Renal pelvis (tissue), 12 donors: ENCODE measurements around the gene IFIT5. TPM values are rescaled to one million over a fixed set of nuclear protein-coding genes. Genes with fewer than 3 reads are reported as not detected.

Source experiments
- DNase-seq: peaks from one replicate; pipeline ENCODE4 v3.0.0-alpha.2; 2013
- long read RNA-seq, 16 experiments: transcript quantifications; one replicate each; lab custom pipeline, GENCODE V29; 2026
- polyA plus RNA-seq, 3 donors: library from polyadenylated mRNA; unstranded; fragments of 120-200 nt; gene quantifications; one replicate each; pipeline ENCODE4 v1.2.1, GENCODE V29; 2013; ENCODE audit not compliant: insufficient read length in 3 of 3

The IFIT5 gene, protein sequence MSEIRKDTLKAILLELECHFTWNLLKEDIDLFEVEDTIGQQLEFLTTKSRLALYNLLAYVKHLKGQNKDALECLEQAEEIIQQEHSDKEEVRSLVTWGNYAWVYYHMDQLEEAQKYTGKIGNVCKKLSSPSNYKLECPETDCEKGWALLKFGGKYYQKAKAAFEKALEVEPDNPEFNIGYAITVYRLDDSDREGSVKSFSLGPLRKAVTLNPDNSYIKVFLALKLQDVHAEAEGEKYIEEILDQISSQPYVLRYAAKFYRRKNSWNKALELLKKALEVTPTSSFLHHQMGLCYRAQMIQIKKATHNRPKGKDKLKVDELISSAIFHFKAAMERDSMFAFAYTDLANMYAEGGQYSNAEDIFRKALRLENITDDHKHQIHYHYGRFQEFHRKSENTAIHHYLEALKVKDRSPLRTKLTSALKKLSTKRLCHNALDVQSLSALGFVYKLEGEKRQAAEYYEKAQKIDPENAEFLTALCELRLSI
- polyA plus RNA-seq: 10 to 100 TPM; 14.4 to 17.4 (median 15.6) TPM
- long read RNA-seq, donor 1, full-length matches to known transcripts: 1 of 1 reads
- long read RNA-seq, donor 1, partial matches to known transcripts: 0 of 1 reads
- long read RNA-seq, donor 1, other reads (novel, unspliced or antisense): 0 of 1 reads
- long read RNA-seq, donor 2, full-length matches to known transcripts: 13 of 13 reads
- long read RNA-seq, donor 2, partial matches to known transcripts: 0 of 13 reads
- long read RNA-seq, donor 2, other reads (novel, unspliced or antisense): 0 of 13 reads
- long read RNA-seq, donor 3, full-length matches to known transcripts: 9 of 9 reads
- long read RNA-seq, donor 3, partial matches to known transcripts: 0 of 9 reads
- long read RNA-seq, donor 3, other reads (novel, unspliced or antisense): 0 of 9 reads
- long read RNA-seq, donor 4, full-length matches to known transcripts: 6 of 6 reads
- long read RNA-seq, donor 4, partial matches to known transcripts: 0 of 6 reads
- long read RNA-seq, donor 4, other reads (novel, unspliced or antisense): 0 of 6 reads
- long read RNA-seq, donor 5, full-length matches to known transcripts: 7 of 7 reads
- long read RNA-seq, donor 5, partial matches to known transcripts: 0 of 7 reads
- long read RNA-seq, donor 5, other reads (novel, unspliced or antisense): 0 of 7 reads
- long read RNA-seq, donor 6, full-length matches to known transcripts: 19 of 19 reads
- long read RNA-seq, donor 6, partial matches to known transcripts: 0 of 19 reads
- long read RNA-seq, donor 6, other reads (novel, unspliced or antisense): 0 of 19 reads
- long read RNA-seq, donor 7, full-length matches to known transcripts: 14 of 14 reads
- long read RNA-seq, donor 7, partial matches to known transcripts: 0 of 14 reads
- long read RNA-seq, donor 7, other reads (novel, unspliced or antisense): 0 of 14 reads
- long read RNA-seq, donor 8, full-length matches to known transcripts: 6 of 6 reads
- long read RNA-seq, donor 8, partial matches to known transcripts: 0 of 6 reads
- long read RNA-seq, donor 8, other reads (novel, unspliced or antisense): 0 of 6 reads
- long read RNA-seq, donor 9, full-length matches to known transcripts: 10 of 10 reads
- long read RNA-seq, donor 9, partial matches to known transcripts: 0 of 10 reads
- long read RNA-seq, donor 9, other reads (novel, unspliced or antisense): 0 of 10 reads
- long read RNA-seq, donor 10, full-length matches to known transcripts: 13 of 27 reads
- long read RNA-seq, donor 10, partial matches to known transcripts: 14 of 27 reads
- long read RNA-seq, donor 10, other reads (novel, unspliced or antisense): 0 of 27 reads
- long read RNA-seq, donor 11, full-length matches to known transcripts: 10 of 10 reads
- long read RNA-seq, donor 11, partial matches to known transcripts: 0 of 10 reads
- long read RNA-seq, donor 11, other reads (novel, unspliced or antisense): 0 of 10 reads
- long read RNA-seq, donor 12, full-length matches to known transcripts: 13 of 13 reads
- long read RNA-seq, donor 12, partial matches to known transcripts: 0 of 13 reads
- long read RNA-seq, donor 12, other reads (novel, unspliced or antisense): 0 of 13 reads
- long read RNA-seq, donor 13, full-length matches to known transcripts: 6 of 6 reads
- long read RNA-seq, donor 13, partial matches to known transcripts: 0 of 6 reads
- long read RNA-seq, donor 13, other reads (novel, unspliced or antisense): 0 of 6 reads
- long read RNA-seq, donor 14: 0 reads
- long read RNA-seq, donor 15, full-length matches to known transcripts: 15 of 15 reads
- long read RNA-seq, donor 15, partial matches to known transcripts: 0 of 15 reads
- long read RNA-seq, donor 15, other reads (novel, unspliced or antisense): 0 of 15 reads
- long read RNA-seq, donor 16, full-length matches to known transcripts: 10 of 10 reads
- long read RNA-seq, donor 16, partial matches to known transcripts: 0 of 10 reads
- long read RNA-seq, donor 16, other reads (novel, unspliced or antisense): 0 of 10 reads

DNA sequence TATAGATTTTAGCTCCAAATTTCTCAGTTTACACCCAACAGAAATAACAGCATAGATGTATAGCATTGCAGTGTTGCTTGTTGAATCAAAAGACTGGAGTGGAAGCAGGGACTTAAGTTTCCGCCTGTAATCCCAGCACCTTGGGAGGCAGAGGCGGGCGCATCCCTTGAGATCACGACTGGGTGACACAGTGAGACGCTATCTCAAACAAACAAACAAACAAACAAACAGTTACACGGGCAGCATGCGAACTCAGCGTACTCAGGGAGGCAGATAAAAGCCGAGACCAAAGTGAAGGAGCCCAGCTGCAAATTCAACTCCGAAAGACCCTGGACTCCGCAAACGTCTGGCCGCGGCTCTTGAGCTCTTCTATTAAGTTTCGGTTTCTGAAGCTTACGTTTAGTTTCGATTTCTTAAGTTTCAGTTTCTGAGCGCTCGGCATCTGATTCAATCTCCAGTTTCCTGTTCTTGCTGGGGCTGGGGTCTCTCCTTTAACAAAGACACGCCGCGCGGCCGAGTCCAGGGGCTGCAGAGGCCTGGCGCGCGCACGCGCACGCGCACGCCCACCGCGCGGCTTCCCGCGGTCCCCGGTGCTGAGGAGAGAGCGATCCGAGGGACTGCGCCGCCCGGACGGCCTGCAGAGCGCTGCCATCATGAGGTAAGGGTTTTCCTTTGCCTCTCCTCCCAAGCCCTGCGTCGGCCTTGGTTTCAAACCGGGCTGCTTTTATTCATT lies at the start of gene IFIT5:
TSS of gene IFIT5 (plus strand) at position 423 of the 733 bp plus-strand sequence. CDS start at position 654, 231 bp downstream.
- peak; percentile 87 for DNase-seq

DNA sequence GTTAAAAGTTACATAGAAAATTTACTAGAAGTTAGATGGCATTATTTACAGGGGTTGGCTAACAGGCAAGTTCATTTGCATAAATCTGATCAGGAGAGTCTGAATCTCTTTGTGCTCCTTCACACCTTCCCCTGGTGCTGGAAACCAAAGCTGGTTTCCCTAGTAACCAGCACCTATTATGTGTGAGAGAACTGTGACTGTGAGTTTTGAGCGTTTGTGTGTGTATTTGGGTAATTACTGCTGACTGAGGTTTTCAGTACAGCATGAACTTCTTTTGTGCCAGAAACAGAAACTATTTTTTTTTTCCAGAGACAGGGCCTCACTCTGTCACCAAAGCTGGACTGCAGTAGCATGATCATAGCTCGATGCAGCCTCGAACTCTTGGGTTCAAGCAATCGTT lies 46.8 kb upstream of the IFIT5 start:
- DNase-seq: no peak

DNA sequence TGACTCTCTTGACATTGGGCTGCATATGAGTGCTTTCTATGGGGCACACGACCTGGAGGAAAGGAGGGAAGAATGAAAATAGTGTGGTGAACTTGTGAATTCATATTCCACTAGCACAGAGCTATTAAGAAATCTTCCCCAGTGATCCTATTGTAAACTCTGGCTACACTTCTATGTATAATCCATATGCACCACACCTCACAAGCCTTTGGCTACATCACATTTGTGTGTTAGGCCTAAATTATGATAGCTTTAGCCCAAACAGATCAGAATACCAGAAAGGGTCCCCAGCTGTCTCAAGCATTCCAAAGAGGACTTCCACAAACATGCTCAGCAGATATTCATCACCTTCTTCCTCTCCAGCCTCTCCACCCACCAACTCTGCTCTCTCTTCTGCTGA lies 46.2 kb upstream of the IFIT5 start:
- no peak for DNase-seq

DNA sequence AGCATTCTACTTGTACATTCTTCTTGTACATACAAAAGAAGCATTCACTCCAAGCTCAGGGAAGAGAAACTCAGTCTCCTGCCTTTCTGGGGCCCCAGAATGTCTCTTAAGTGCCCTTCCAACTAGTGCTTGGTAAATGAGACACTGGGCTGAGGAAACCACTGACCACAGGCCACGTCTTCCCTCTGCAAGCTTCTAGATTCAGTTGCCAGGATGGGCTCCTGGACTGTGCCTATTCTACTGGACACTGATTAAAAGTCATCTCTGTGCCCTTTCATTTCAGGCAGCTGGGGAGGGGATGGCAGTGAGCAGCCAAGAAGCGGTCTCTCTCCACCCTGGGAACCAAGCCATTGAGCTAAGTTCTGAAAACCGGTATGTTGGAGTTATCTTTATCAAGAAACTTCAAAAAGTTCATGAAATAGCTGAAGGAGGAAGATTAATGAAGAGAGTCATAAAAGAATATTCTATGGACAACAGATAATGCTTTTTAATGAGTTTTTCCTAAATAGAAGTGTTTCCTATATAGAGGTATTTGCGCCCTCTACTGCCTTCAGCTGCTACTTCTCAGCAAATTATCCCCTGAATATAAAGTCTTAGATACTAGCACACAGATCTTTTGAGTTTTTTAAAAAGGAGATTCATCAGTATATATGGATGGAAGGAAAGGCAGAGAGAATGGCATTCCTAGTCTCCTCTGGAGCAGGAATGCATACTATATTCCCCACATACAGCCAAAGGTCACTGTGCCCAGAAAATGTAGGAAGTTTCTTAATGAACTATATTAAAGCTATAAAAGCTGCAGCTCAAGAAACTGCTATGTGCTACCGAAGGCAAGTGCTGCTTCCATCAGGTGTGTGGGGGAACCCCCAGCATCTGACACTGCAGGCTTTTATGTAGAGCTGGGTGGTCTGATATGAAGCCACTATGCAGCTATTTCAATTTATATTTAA lies 44.9 kb upstream of the IFIT5 start:
- DNase-seq: no peak

DNA sequence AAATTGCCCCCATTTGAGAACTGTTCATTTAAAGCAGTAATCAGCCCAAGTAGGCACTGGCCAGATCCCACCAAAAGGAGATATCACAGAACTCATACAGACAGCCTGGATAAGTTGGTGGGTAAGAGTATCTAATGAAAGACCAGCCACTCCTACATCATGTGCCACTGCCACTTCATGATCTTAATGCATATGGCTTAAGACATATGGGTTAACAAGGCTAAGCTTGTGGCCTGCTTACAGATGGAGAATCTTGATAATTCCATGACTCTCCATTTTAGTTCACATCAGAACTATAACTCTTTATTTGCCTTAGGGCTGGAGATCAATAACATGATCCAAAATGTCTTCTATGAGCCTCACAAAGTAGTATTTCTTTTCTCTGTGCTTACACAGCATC lies 43.3 kb upstream of the IFIT5 start:
- no peak for DNase-seq

DNA sequence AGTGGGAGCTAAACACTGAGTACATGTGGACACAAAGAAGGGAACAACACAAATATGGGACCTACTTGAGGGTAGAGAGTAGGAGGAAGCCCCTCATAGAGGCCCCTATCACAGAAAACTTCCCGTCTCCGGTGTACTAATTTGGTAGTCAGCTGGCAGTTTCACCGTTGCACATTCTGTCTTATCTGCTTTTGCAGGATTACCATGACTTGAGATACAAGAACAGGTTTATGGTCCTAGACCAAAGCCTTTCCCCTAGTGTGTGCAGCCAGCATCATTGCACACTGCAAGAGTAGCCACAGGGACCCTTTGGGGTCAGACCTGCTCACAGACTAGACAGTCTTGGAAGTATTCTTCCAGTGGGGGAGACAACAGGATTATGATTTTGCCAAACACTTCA lies 42.4 kb upstream of the IFIT5 start:
- DNase-seq: no peak

DNA sequence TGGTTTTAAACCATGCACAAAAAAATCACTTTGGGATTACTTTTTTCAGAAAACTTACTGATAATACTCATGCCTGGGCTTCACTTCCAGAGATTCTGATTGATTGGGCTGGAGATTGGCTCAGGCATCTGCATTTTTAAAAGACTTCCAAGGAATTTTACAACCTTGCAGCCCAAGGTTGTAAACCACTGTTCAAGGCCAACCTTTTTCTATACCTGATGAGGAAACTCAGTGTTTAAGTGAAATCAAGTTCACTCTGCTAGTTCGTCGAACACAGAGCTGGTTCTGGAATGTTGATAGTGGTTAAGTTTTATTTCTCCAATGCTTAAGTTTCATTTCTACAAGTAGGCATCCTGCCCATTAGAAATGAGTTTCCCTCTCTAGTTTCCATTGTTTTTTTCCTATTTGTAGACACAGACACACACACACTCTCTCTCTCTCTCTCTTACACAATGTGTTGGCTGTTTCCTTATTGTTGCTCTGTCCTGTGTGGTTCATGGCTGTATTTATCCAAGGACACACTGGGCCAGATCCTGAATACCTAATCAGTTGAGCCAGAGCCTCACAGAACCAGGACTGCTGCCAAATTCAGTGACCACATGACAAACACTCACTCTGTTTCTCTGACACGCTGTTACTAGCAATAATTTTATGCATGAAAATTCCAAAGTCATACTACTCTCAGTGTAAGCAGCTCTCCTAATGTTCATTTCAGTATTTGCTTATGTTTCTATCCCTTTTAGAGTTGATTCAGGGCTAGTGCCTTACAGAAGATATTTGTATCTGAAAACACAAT lies 40.3 kb upstream of the IFIT5 start:
- peak; percentile 44 for DNase-seq

DNA sequence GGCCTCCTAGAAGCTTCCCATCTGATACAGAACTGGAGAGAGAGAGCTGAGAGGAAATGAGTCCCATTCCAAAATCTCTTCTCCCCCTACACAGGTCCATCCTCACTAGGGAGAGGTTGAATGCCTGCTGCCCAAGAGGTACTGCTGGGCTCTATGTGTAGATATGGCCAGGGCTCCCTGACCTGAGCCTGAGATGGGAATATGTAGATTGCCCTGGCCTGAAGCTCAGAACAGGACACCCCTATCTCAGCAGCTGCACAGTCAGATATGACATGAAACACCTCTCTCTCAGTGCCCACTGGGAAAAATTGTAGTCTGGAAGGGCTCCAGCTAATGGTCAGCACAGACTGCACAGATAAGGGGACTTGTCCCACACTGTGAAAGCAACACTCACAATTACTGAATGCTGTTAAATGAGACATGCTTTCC lies 39.6 kb upstream of the IFIT5 start:
- DNase-seq: no peak

DNA sequence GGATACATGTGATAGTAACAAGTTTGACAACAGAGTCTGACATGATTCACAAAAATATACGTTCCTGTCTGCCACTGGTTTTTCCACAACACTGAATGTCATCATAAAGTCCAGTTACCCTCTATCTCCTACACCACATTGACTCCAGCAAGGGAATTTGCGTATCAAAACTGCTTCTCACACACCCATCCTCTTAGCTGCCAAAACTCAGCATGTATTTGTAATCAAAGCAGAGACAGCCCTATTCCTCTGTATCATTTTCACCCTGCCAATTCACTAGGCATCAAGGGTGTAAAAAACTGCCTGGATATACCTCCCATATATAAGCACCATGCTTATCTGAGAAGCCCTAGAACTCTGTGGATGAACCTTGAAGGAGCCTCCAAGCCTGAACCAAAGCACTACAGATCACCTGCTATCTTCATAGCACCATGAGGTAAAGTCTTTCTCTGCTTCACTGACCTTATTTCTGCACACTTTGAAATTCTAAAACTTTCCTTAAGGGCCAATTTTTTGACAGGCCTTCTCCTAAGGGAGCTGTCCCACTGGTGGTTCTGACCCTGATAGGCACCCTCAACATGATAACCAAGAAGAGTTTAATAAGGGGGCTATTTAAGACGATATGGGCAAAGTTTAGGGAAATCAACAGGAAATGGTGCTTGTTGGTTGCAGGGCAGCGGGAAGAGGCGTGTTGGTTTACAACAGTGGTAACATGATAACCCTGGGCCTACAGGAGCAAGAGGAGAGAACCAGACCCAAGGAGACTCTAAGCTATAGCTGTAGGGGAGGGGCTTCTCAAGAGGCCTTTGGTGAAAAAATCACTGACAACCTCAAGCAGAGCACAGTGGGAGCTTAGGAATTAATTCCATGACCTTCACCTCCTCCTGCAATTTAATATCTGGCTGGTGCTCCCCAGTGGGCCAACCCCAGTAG lies 36.4 kb upstream of the IFIT5 start, which contains the start of gene IFIT1B:
TSS of gene IFIT1B (plus strand) at position 352 of the 933 bp plus-strand sequence. CDS start at position 432, 80 bp downstream.
- DNase-seq: no peak

DNA sequence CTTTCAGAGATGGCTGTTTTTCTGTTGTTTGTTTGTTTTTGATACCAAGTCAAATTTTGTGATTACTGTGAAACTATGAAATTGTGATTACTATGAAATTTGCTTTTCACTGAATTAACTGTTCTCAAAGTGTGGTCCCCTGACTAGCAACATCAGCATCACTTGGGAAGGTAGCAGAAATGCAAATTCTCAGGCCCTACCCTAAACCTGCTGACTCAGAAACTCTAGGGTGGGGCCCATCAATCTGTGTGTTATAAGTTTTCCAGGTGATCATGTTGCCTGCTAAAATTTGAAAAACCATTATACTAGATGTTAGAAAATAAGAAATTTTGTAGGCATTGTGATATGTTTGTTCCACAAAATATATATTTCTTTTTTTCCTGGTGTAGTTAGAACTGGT lies 35.3 kb upstream of the IFIT5 start:
- DNase-seq: no peak

DNA sequence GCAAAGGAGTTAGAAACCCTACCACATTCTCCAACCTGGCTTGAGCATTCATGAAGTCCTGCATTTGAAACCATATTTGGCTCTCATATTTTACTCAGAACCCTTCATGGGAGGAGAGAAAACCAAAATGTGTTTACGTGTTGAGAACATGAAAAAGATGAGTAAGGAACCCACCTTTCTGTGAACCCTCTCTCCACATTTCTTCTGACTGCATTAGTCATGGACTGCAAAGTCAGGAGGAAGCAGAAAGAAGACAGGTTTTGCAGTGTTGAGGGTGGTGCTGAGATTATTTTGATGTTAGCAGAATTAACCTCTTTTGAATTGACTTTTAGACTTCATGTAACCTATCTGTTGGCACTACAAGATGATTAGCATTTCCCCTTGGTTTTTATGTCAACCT lies 31.6 kb upstream of the IFIT5 start:
- no peak for DNase-seq

DNA sequence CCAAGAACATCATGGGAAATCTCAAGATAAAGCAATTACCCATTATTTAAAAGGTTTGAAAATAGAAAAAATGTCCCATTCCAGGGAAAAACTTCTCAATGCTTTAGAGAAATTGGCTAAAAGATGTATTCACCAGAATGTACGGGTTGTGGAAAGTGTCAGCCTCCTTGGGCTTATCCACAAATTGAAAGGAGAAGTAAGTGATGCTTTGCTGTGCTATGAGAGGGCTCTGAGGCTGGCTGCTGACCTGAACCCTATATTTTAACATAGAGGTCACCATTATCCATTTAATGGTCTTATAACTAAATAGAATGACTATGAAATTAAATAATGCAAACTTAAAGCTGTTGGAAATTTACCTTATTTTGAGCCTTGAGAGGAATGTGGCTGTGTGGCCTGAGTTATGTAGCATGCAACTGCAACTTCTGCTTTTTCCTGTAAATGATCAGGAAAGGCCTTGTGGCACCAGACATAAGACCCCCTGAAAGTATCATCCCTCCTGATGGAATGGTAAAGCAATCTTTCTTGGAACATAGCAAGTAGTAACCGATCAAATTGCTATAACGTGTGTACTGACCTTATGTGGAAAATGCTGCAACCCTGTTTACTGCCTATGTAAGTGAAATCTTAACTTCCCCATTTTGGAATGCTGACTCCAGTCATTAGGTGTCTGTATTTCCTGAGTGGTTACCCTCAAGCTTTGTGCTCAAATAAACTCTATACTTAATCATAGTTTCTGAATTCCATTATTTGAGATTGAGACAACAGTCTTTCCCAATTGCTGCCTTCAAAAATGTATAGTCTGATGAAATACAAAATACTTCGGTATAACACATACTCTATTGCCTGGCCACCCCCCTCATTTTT lies 29.7 kb upstream of the IFIT5 start:
- no peak for DNase-seq

DNA sequence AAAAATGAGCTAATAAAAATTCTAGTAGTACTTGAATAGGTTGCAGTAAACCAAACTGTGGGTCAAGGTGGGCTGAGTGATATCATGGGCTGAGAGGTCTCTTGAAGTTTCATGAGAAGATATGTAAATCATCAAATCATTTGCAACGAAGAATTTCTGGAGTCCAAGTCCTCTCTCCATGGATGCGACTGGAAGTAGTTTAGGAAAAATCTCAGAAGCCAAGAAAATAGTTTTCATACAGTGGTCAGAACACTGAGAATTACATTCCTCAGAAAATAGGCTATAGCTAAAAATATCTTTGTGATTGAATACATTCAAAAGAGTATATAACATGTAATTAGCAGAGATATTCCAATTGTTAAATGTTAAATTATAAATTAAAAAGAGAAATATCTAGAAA lies 25.6 kb upstream of the IFIT5 start:
- no peak for DNase-seq

DNA sequence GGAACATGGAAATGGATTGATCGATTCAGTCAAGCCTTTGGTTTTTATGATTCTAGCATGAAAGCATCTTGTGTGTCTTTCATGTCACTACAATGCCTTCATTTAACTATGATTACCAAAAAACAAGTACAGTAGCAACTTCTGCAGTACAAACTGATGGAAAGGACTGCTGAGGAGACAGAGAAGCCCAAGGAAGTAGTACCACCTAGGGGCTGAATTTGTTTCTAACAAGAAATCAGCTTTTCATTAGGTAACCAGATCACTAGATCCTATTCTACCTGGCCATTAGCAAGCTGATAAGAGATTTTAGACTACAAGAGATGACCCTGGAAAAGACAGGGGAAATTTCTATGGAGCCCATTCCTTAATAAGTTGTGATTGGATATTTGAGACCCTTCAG lies 25.1 kb upstream of the IFIT5 start:
- DNase-seq: no peak
